Measurements from ENCODE around the gene PGAP1. TPM values are rescaled to one million over a fixed set of nuclear protein-coding genes. Genes with fewer than 3 reads are reported as not detected.

The PGAP1 gene, protein sequence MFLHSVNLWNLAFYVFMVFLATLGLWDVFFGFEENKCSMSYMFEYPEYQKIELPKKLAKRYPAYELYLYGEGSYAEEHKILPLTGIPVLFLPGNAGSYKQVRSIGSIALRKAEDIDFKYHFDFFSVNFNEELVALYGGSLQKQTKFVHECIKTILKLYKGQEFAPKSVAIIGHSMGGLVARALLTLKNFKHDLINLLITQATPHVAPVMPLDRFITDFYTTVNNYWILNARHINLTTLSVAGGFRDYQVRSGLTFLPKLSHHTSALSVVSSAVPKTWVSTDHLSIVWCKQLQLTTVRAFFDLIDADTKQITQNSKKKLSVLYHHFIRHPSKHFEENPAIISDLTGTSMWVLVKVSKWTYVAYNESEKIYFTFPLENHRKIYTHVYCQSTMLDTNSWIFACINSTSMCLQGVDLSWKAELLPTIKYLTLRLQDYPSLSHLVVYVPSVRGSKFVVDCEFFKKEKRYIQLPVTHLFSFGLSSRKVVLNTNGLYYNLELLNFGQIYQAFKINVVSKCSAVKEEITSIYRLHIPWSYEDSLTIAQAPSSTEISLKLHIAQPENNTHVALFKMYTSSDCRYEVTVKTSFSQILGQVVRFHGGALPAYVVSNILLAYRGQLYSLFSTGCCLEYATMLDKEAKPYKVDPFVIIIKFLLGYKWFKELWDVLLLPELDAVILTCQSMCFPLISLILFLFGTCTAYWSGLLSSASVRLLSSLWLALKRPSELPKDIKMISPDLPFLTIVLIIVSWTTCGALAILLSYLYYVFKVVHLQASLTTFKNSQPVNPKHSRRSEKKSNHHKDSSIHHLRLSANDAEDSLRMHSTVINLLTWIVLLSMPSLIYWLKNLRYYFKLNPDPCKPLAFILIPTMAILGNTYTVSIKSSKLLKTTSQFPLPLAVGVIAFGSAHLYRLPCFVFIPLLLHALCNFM
- 15.4 TPM for polyA plus RNA-seq (2013, experiment 1 of 2)
- polyA plus RNA-seq (2013, experiment 2 of 2) = 19.7 TPM

DNA sequence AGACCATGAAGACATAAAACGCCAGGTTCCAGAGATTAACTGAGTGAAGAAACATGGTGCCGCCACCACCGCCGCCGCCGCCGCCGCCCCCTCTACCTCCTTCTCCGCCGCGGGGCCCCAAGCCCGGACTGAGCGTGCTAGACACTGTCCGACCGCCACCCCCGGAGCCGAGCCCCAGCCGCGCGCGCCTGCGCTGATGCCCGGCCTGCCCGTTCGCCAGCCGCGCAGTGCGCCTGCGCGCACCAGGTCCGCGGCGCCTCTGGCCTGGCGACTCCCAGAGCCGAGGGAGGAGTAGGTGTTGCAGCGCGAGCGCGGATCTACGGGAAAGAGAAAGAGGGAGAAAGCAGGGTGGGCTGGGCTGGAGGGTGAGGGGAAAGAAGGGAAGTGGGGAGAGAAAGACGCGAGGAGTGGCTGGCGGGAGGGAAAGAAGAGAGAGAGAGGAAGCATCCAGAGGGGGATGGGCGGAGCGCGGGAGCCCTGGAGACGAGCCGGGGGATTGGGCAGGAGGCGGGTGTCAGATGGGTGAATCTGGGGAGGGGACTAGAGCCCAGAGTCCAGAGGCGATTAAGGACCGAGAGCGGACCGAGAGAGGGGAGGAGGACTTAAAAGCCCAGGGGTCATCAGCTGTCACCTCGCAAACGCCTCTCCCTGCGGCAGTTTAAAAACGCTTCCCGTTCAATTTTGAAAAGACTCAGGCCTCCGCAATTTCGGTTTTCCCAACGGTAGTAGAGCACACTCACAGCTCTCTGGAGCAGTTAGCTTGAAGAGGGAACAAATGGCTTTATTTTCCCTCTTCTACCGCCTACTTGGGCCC is at the start of gene PGAP1:
Gene PGAP1 (minus strand): TSS at position 146 of the 814 bp plus-strand sequence. CDS start 91 bp downstream, at position 55.
- H3K9ac ChIP-seq (ENCODE audit: low read depth, low read length) = peak within 1 kb of the TSS; percentile 86
- peak within 1 kb of the TSS; percentile 65 for H3K27ac ChIP-seq (ENCODE audit: low read depth, low read length)
- WGBS = under 1% methylated on average over 62 of the region's 62 CpGs
- no peaks in the 10 kb centered on the region for H3K36me3 ChIP-seq (ENCODE audit: insufficient read depth, low read length)
- no peaks in the 10 kb centered on the region for H3K9me3 ChIP-seq (ENCODE audit: insufficient read depth, low read depth, low read length)
- peak within 1 kb of the TSS; percentile 84 for H3K4me3 ChIP-seq (ENCODE audit: low read length)
- H3K27me3 ChIP-seq (ENCODE audit: insufficient read depth, low read length) = peaks cover 3% of the 10 kb centered on the region; the same call in 1 of the 2 replicates
- H3K4me1 ChIP-seq (ENCODE audit: insufficient read depth, low read length) = peaks cover 23% of the 10 kb centered on the region

DNA sequence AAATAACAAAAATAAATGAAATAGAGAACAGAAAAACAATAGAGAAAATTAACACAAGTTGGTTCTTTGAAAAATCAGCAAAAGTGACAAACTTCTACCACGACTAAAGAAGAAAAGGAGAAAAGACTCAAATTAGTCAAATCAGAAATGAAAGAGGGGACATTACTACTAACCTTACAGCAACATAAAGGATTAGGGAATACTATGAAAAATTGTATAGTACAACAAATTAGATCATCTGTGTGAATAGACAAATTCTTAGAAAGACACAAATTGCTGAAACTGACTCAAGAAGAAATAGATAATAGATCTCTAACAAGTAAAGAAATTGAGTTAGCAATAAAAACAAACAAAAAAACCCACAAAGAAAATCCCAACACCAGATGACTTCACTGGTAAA is 48.5 kb upstream of the PGAP1 start:
- Histone ChIP-seq H3K9ac (ENCODE audit: low read depth, low read length) (no peak overlapping the region), H3K27me3 (ENCODE audit: insufficient read depth, low read length) (no peaks in the 10 kb centered on the region), H3K27ac (ENCODE audit: low read depth, low read length) (no peak overlapping the region), H3K9me3 (ENCODE audit: insufficient read depth, low read depth, low read length) (no peaks in the 10 kb centered on the region), H3K36me3 (ENCODE audit: insufficient read depth, low read length) (no peaks in the 10 kb centered on the region), H3K4me3 (ENCODE audit: low read length) (no peak overlapping the region), H3K4me1 (ENCODE audit: insufficient read depth, low read length) (peaks cover 12% of the 10 kb centered on the region)
- no CpG with 5 or more reads among the region's 1 CpG for WGBS

DNA sequence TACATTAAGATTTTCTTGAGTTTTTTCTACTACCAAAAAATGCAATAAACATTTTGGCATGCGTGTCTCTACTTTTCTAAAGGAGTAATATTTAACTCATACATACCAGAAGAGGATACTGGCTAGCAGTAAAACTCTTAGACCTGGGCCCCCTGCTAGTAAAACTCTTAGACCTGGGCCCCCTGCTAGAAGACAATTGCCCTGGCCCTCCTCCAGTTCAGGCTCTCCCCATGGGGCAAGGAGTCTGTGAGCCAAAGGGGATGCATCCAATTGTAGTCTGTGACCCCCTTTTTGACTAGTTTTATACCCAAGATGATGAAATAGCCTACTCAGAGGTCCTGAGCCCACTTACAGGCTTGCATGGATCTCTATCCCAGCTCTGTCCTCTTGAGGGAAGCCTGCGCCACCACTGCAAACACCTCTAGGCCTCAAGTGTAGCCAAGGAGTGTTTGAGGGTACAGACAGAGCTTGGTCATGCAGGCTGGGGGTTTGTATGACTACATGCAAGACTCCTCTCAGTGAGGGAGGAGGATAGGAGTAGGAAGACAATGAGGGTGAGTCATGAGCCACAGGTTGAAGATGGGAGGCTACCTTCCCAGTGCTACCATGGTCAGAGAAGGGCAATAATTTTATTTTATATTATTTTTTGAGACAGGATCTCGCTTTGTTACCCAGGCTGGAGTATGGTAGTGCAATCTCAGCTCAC is 45.2 kb upstream of the PGAP1 start:
- H3K27me3 ChIP-seq (ENCODE audit: insufficient read depth, low read length) = no peaks in the 10 kb centered on the region
- H3K27ac ChIP-seq (ENCODE audit: low read depth, low read length) = peak overlapping the region; percentile 73
- H3K9ac ChIP-seq (ENCODE audit: low read depth, low read length) = no peak overlapping the region
- no peak overlapping the region for H3K4me3 ChIP-seq (ENCODE audit: low read length)
- no peaks in the 10 kb centered on the region for H3K36me3 ChIP-seq (ENCODE audit: insufficient read depth, low read length)
- H3K4me1 ChIP-seq (ENCODE audit: insufficient read depth, low read length) = peaks cover 20% of the 10 kb centered on the region
- H3K9me3 ChIP-seq (ENCODE audit: insufficient read depth, low read depth, low read length) = peaks cover 3% of the 10 kb centered on the region
- WGBS = 82% methylated on average over 3 of the region's 3 CpGs

DNA sequence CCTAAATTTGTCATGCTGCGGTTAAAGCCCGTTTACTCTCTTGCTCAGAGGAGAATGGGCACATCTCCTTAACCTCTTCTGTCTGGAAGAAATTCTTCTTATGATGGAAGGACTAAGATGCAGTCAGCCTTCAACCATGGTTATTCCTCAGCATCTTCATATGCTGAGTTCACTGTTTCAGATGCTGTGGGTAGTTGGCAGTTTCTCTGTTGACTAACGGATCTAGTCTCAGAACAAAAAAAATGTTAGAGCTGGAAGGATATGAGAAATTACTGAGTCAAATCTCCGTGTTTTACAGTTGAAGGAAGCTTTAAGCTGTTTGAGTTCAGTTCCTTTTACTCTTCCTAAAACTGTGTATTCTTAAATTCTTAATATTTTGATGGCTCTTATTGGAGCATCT is 43.6 kb upstream of the PGAP1 start:
- Histone ChIP-seq H3K4me1 (ENCODE audit: insufficient read depth, low read length) (peaks cover 36% of the 10 kb centered on the region), H3K9ac (ENCODE audit: low read depth, low read length) (no peak overlapping the region), H3K27me3 (ENCODE audit: insufficient read depth, low read length) (no peaks in the 10 kb centered on the region), H3K36me3 (ENCODE audit: insufficient read depth, low read length) (no peaks in the 10 kb centered on the region), H3K9me3 (ENCODE audit: insufficient read depth, low read depth, low read length) (peaks cover 3% of the 10 kb centered on the region), H3K4me3 (ENCODE audit: low read length) (no peak overlapping the region), H3K27ac (ENCODE audit: low read depth, low read length) (no peak overlapping the region)
- WGBS = 89% methylated on average over 4 of the region's 4 CpGs

DNA sequence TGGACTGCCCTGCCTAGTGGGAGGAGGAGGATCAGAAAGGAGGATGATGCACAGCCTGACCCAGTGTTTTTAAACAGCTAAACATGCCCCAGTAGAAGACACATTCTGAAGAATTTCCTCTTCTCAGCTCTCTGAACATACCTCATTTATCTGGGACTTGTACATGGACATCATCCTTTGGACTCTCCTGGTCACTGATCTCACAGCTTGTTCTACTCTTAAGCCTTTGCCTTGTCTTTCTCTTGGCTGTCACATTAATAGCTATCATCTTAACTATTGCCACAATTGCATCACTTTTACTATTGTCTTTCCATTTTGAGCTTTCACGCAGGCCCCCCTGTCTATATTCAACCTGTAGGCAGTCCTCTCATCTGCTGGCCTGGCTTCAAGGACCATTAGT is 42.0 kb upstream of the PGAP1 start:
- WGBS = 89% methylated on average over 1 of the region's 1 CpG
- H3K4me1 ChIP-seq (ENCODE audit: insufficient read depth, low read length) = peaks cover 38% of the 10 kb centered on the region
- H3K9me3 ChIP-seq (ENCODE audit: insufficient read depth, low read depth, low read length) = peaks cover 3% of the 10 kb centered on the region
- no peak overlapping the region for H3K4me3 ChIP-seq (ENCODE audit: low read length)
- H3K9ac ChIP-seq (ENCODE audit: low read depth, low read length) = no peak overlapping the region
- H3K27ac ChIP-seq (ENCODE audit: low read depth, low read length) = no peak overlapping the region
- H3K36me3 ChIP-seq (ENCODE audit: insufficient read depth, low read length) = no peaks in the 10 kb centered on the region
- no peaks in the 10 kb centered on the region for H3K27me3 ChIP-seq (ENCODE audit: insufficient read depth, low read length)

DNA sequence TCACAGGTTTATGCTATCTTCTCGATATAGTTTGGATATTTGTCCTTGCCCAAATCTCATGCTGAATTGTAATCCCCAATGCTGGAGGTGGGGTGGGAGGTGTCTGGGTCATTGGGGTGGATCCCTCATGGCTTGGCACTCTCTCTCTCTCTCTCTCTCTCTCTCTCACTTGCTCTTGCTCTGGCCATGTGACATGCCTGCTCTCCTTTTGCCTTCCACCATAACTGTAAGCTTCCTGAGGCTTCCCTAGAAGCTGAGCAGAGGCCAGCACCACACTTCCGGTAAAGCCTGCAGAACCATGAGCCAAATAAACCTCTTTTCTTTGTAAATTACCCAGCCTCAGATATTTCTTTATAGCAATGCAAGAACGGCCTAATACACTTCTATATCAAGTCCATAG is 41.3 kb upstream of the PGAP1 start:
- H3K27me3 ChIP-seq (ENCODE audit: insufficient read depth, low read length) = no peaks in the 10 kb centered on the region
- no peaks in the 10 kb centered on the region for H3K36me3 ChIP-seq (ENCODE audit: insufficient read depth, low read length)
- 95% methylated on average over 3 of the region's 3 CpGs for WGBS

DNA sequence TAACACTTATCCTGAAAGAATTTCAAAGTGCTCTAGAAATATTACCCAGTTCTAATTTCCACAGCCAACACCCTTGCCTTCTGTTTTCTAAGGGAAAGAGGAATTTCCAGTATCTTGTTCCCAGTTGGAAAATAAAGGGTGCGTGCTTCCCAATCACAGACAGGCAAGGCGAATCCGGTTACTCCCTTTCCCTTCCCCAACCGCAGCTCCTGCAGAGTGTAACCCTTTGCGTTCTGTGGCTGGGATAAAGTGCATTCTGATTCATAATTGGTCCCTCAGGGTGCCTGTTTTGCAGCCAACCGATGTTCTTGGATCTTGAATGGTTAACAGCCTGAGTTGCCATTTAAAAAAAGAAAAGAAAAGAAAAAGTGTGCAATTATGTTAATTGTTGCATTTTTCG is 40.6 kb upstream of the PGAP1 start:
- no peaks in the 10 kb centered on the region for H3K36me3 ChIP-seq (ENCODE audit: insufficient read depth, low read length)
- H3K9ac ChIP-seq (ENCODE audit: low read depth, low read length) = no peak overlapping the region
- H3K27ac ChIP-seq (ENCODE audit: low read depth, low read length) = no peak overlapping the region
- peaks cover 3% of the 10 kb centered on the region for H3K9me3 ChIP-seq (ENCODE audit: insufficient read depth, low read depth, low read length)
- H3K4me3 ChIP-seq (ENCODE audit: low read length) = no peak overlapping the region
- WGBS = 16% methylated on average over 7 of the region's 7 CpGs
- no peaks in the 10 kb centered on the region for H3K27me3 ChIP-seq (ENCODE audit: insufficient read depth, low read length)
- H3K4me1 ChIP-seq (ENCODE audit: insufficient read depth, low read length) = peaks cover 37% of the 10 kb centered on the region

More for the DNA sequence above, 41.3 kb upstream of the PGAP1 start:
- Histone ChIP-seq H3K4me1 (ENCODE audit: insufficient read depth, low read length) (peaks cover 38% of the 10 kb centered on the region), H3K9ac (ENCODE audit: low read depth, low read length) (no peak overlapping the region), H3K9me3 (ENCODE audit: insufficient read depth, low read depth, low read length) (peaks cover 3% of the 10 kb centered on the region), H3K4me3 (ENCODE audit: low read length) (no peak overlapping the region), H3K27ac (ENCODE audit: low read depth, low read length) (no peak overlapping the region)

DNA sequence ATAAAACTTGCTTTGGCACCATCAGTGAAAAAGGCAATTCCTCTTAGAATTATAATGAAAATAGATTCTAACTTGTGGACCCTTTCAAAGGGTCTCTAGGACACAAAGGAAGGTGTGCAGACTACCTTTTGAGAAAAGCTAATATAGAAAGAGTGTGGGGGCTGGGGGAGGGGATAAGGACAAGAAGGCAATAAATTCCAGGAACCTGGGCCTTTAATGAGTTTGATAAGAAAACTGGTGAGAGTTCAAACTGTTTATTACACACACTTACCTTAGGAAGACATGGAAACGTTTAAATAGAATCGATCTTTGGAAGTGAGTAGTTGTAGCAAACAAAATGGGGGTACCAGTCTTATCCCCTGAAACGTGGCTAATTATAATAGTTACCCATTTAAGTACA is 39.6 kb upstream of the PGAP1 start:
- peaks cover 3% of the 10 kb centered on the region for H3K9me3 ChIP-seq (ENCODE audit: insufficient read depth, low read depth, low read length)
- WGBS = no CpG with 5 or more reads among the region's 3 CpGs
- no peak overlapping the region for H3K27ac ChIP-seq (ENCODE audit: low read depth, low read length)
- H3K27me3 ChIP-seq (ENCODE audit: insufficient read depth, low read length) = no peaks in the 10 kb centered on the region
- H3K4me1 ChIP-seq (ENCODE audit: insufficient read depth, low read length) = peaks cover 27% of the 10 kb centered on the region
- no peaks in the 10 kb centered on the region for H3K36me3 ChIP-seq (ENCODE audit: insufficient read depth, low read length)
- no peak overlapping the region for H3K4me3 ChIP-seq (ENCODE audit: low read length)
- no peak overlapping the region for H3K9ac ChIP-seq (ENCODE audit: low read depth, low read length)

DNA sequence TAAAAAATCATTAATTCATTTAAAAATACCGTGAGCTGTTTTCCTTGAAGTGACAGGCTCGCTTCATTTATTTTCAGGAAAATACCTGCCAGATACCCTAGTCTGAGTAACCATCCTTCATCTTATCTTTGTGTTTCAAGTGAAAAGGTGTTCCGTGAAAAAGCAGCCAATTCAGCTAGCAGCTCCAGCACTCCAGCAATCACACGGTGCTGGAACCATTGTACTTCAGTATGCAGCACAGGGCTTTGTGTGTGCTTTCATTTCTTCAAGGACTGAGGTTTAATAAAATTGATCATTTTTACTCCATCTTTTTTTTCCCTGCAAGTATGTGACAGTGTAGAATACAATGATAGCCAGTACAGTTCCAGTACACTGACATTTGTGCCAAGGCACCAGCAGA is 39.1 kb upstream of the PGAP1 start:
- Histone ChIP-seq H3K9ac (ENCODE audit: low read depth, low read length) (no peak overlapping the region), H3K27ac (ENCODE audit: low read depth, low read length) (no peak overlapping the region), H3K27me3 (ENCODE audit: insufficient read depth, low read length) (no peaks in the 10 kb centered on the region), H3K4me1 (ENCODE audit: insufficient read depth, low read length) (peaks cover 25% of the 10 kb centered on the region), H3K4me3 (ENCODE audit: low read length) (no peak overlapping the region), H3K36me3 (ENCODE audit: insufficient read depth, low read length) (no peaks in the 10 kb centered on the region), H3K9me3 (ENCODE audit: insufficient read depth, low read depth, low read length) (peaks cover 3% of the 10 kb centered on the region)
- 77% methylated on average over 4 of the region's 4 CpGs for WGBS

DNA sequence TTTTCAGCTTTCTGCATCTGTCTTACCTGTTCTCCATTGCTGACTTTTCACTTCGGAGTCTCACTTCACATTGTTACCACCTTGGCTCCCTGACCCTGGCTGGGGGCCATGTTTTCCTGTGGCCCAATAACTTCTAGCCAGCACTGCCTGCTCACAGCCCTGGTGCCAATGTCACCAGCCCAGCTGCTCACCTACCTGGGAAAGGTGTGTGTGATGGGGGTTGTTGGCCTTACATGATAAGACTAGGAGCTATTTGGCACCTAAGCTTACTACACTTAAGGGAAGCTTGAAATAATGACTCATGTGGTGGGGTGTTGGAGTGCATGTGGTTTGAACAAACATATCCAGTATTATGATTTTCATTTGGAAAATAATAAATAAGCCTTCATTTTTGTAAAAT is 37.5 kb upstream of the PGAP1 start:
- Histone ChIP-seq H3K27me3 (ENCODE audit: insufficient read depth, low read length) (no peaks in the 10 kb centered on the region), H3K9me3 (ENCODE audit: insufficient read depth, low read depth, low read length) (peaks cover 3% of the 10 kb centered on the region), H3K4me1 (ENCODE audit: insufficient read depth, low read length) (peaks cover 25% of the 10 kb centered on the region), H3K4me3 (ENCODE audit: low read length) (no peak overlapping the region), H3K9ac (ENCODE audit: low read depth, low read length) (no peak overlapping the region), H3K27ac (ENCODE audit: low read depth, low read length) (no peak overlapping the region), H3K36me3 (ENCODE audit: insufficient read depth, low read length) (no peaks in the 10 kb centered on the region)
- WGBS = 92% methylated on average over 1 of the region's 1 CpG
